Activated CD8-positive, alpha-beta T cell treated with anti-CD3 and anti-CD28 coated beads for 36 hours (primary cell): ENCODE results near the gene TMX2. TPM values are rescaled to one million over a fixed set of nuclear protein-coding genes. Genes with fewer than 3 reads are reported as not detected.

Source experiments
- ATAC-seq: fragments of 200-7000 bp; cut with Tn5 transposase; one replicate; pipeline ENCODE4 v1.10.0; 2021; ENCODE audit warnings: mild to moderate bottlenecking, moderate library complexity
- CTCF ChIA-PET: fragments of 350-600 bp; sonication (Branson Sonifier 250); formaldehyde crosslinking; loops from one replicate; lab custom pipeline; 2021; ENCODE audit warnings: antibody characterized with exemption; lab: Charles Lee
- POLR2A ChIA-PET: fragments of 350-600 bp; sonication (Branson Sonifier 250); formaldehyde crosslinking; loops from one replicate; lab custom pipeline; 2021; ENCODE audit warnings: antibody characterized with exemption; lab: Charles Lee
- DNase-seq: peaks from one replicate; pipeline ENCODE4 v3.0.0-alpha.2; 2020
- H3K27ac Mint-ChIP-seq: one replicate; pipeline ENCODE4 v1.8.0; 2021; ENCODE audit warnings: mild to moderate bottlenecking, mixed read lengths
- H3K27me3 Mint-ChIP-seq: one replicate; pipeline ENCODE4 v1.8.0; 2021; ENCODE audit warnings: mixed read lengths
- H3K36me3 Mint-ChIP-seq: one replicate; pipeline ENCODE4 v1.8.0; 2021; ENCODE audit warnings: low read depth, mixed read lengths
- H3K4me1 Mint-ChIP-seq: one replicate; pipeline ENCODE4 v1.8.0; 2021; ENCODE audit warnings: low read depth, mixed read lengths
- H3K4me3 Mint-ChIP-seq: one replicate; pipeline ENCODE4 v1.8.0; 2021; ENCODE audit warnings: mild to moderate bottlenecking, moderate library complexity, mixed read lengths
- H3K9me3 Mint-ChIP-seq: one replicate; pipeline ENCODE4 v1.8.0; 2021; ENCODE audit warnings: mixed read lengths
- intact Hi-C: fragments of 100-400 bp; cut with micrococcal nuclease; formaldehyde crosslinking; loops from one replicate; pipeline ENCODE4 v1.10.0; 2022
- total RNA-seq, 2 experiments: library from RNA; stranded (reverse); gene quantifications; one replicate each; pipeline ENCODE4 v1.2.3, GENCODE V29; 2021
- TF ChIP-seq, protein P1 (sequence below): fragments of 200-600 bp; IDR thresholded peaks from one replicate; pipeline ENCODE4 v1.8.0; 2022; ENCODE audit warnings: antibody characterized with exemption, mild to moderate bottlenecking

Gene TMX2
- total RNA-seq, 2 experiments from 2014 or later: 53.1 to 58.6 TPM

GRCh38 chr11:57746920-57747319 lies 34.5 kb downstream of the TMX2 start:
- peak overlapping the region; percentile 59 for H3K27ac Mint-ChIP-seq
- ChIA-PET POLR2A (interaction anchor here (1.1 to 1.8 kb wide), 2 partner anchors 10 to 13 kb away, joined by 3 to 5 read pairs; no protein-coding TSS in a partner anchor), CTCF (interaction anchor here (0.6 to 12.2 kb wide), 6 partner anchors 28 to 102 kb away, joined by 3 to 142 read pairs (median 3); no protein-coding TSS in a partner anchor)
- H3K9me3 Mint-ChIP-seq: no peaks in the 10 kb centered on the region
- no peak for DNase-seq
- TF ChIP-seq, protein P1, sequence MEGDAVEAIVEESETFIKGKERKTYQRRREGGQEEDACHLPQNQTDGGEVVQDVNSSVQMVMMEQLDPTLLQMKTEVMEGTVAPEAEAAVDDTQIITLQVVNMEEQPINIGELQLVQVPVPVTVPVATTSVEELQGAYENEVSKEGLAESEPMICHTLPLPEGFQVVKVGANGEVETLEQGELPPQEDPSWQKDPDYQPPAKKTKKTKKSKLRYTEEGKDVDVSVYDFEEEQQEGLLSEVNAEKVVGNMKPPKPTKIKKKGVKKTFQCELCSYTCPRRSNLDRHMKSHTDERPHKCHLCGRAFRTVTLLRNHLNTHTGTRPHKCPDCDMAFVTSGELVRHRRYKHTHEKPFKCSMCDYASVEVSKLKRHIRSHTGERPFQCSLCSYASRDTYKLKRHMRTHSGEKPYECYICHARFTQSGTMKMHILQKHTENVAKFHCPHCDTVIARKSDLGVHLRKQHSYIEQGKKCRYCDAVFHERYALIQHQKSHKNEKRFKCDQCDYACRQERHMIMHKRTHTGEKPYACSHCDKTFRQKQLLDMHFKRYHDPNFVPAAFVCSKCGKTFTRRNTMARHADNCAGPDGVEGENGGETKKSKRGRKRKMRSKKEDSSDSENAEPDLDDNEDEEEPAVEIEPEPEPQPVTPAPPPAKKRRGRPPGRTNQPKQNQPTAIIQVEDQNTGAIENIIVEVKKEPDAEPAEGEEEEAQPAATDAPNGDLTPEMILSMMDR: no peak
- no peak overlapping the region for H3K4me3 Mint-ChIP-seq
- H3K27me3 Mint-ChIP-seq: no peaks in the 10 kb centered on the region
- no peak for ATAC-seq
- intact Hi-C loops: no loop called here
- peaks cover 38% of the 10 kb centered on the region for H3K4me1 Mint-ChIP-seq
- peaks cover 48% of the 10 kb centered on the region for H3K36me3 Mint-ChIP-seq

DNA sequence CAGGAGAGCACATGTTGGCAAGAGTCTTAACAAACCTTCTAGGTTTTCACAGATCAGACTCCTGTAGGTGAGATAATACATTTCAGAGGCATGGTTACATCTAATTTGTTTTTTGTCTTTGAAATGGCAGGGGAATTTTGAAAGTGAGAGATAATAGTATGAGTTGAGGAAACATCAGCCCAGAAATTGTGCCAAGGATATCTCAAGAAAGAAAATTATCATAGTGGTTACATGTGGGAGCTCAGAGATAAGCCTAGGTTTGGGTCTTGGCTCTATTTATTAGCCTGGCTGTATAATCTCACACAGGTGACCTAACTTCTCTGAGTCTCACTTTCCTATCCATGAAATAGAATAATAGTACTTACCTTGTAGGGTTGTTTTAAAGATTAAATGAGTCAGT lies 38.8 kb downstream of the TMX2 start:
- CTCF ChIA-PET: interaction anchor here (0.8 to 12.2 kb wide), 3 partner anchors 41 to 56 kb away, joined by 3 to 142 read pairs (median 3); no protein-coding TSS in a partner anchor

GRCh38 chr11:57751676-57752253 lies 39.4 kb downstream of the TMX2 start, which contains the start of gene BTBD18:
TSS of gene BTBD18 (minus strand) at chr11:57751819. CDS start at chr11:57751188, 631 bp downstream.
- peaks cover 5% of the 10 kb centered on the region for H3K4me1 Mint-ChIP-seq
- CTCF ChIA-PET: interaction anchor here (0.8 to 12.2 kb wide), 4 partner anchors 9 to 55 kb away, joined by 3 to 142 read pairs (median 4); no protein-coding TSS in a partner anchor
- H3K4me3 Mint-ChIP-seq: no peak within 1 kb of the TSS
- ATAC-seq (peak; percentile 64), DNase-seq (no peak)
- intact Hi-C loops: loop anchor here (5.0 kb wide), 1 partner anchor 51 kb away; no protein-coding TSS in a partner anchor
- H3K27me3 Mint-ChIP-seq: no peaks in the 10 kb centered on the region
- TF ChIP-seq, protein P1: peak; percentile 25
- no peaks in the 10 kb centered on the region for H3K9me3 Mint-ChIP-seq
- peak within 1 kb of the TSS; percentile 53 for H3K27ac Mint-ChIP-seq
- POLR2A ChIA-PET: interaction anchor here (1.1 kb wide), 1 partner anchor 10 kb away, joined by 3 read pairs; the partner anchor contains the start of gene SELENOH
- H3K36me3 Mint-ChIP-seq: peaks cover 15% of the 10 kb centered on the region

More for the DNA sequence above, 38.8 kb downstream of the TMX2 start:
- TF ChIP-seq, protein P1: no peak
- DNase-seq (no peak), ATAC-seq (no peak)
- peaks cover 15% of the 10 kb centered on the region for H3K36me3 Mint-ChIP-seq
- no peaks in the 10 kb centered on the region for H3K9me3 Mint-ChIP-seq
- POLR2A ChIA-PET: no interaction called here
- peak overlapping the region; percentile 4 for H3K27ac Mint-ChIP-seq
- H3K4me1 Mint-ChIP-seq: peaks cover 6% of the 10 kb centered on the region
- intact Hi-C loops: loop anchor here (5.0 kb wide), 1 partner anchor 51 kb away; no protein-coding TSS in a partner anchor
- H3K4me3 Mint-ChIP-seq: no peak overlapping the region
- H3K27me3 Mint-ChIP-seq: no peaks in the 10 kb centered on the region

DNA sequence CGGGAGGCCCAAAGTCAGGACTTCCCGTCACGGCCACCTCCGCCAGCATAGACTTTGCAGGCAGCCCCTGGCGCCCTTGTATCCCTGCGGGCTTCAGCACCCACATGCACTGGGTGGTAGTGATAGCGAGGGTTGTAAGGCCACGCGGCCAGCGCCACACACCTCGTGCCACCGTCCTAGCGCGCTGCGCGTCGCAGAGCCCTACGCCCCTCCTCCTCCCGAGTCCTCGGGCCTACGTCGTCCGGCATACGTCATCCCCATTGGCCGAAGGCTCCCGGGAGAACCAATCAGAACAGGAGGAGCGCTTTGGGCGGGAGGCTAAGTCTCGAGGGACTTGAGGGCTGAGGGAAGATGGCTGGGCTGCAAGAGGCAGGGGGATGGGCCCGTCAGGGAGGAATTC lies 40.6 kb downstream of the TMX2 start:
- Mint-ChIP-seq H3K4me3 (no peak overlapping the region), H3K4me1 (no peaks in the 10 kb centered on the region), H3K36me3 (peaks cover 8% of the 10 kb centered on the region), H3K9me3 (no peaks in the 10 kb centered on the region), H3K27ac (no peak overlapping the region), H3K27me3 (no peaks in the 10 kb centered on the region)
- no peak for DNase-seq
- ChIA-PET POLR2A (no interaction called here), CTCF (interaction anchor here (1.5 to 12.2 kb wide), 2 partner anchors 10 to 48 kb away, joined by 4 to 142 read pairs; no protein-coding TSS in a partner anchor)
- TF ChIP-seq, protein P1: no peak
- intact Hi-C loops: loop anchor here (5.0 kb wide), 1 partner anchor 49 kb away; no protein-coding TSS in a partner anchor
- no peak for ATAC-seq
